H9 (cell line): ENCODE measurements around the gene CHGA. TPM values are rescaled to one million over a fixed set of nuclear protein-coding genes. Genes with fewer than 3 reads are reported as not detected.

Source experiments
- DNase-seq: peaks from one replicate; pipeline ENCODE4 v3.0.0-alpha.2; 2017
- H2AFZ ChIP-seq: one replicate; pipeline ENCODE4 v1.6.1; 2013; ENCODE audit warnings: mild to moderate bottlenecking, low read length, control low read depth, moderate library complexity
- H2AK5ac ChIP-seq: 2 replicates; pipeline ENCODE4 v1.6.1; 2013; ENCODE audit warnings: low read length, control low read depth, mixed read lengths; ENCODE audit not compliant: insufficient read length
- H2BK120ac ChIP-seq: one replicate; pipeline ENCODE4 v1.6.1; 2013; ENCODE audit warnings: low read depth, mild to moderate bottlenecking, low read length, control low read depth, inconsistent platforms; ENCODE audit not compliant: poor library complexity, severe bottlenecking
- H2BK12ac ChIP-seq: 2 replicates; pipeline ENCODE4 v1.6.1; 2013; ENCODE audit warnings: low read length, control low read depth, mixed read lengths, low read depth; ENCODE audit not compliant: insufficient read length
- H2BK15ac ChIP-seq: 2 replicates; pipeline ENCODE4 v1.6.1; 2013; ENCODE audit warnings: low read depth, low read length, control low read depth
- H2BK20ac ChIP-seq: one replicate; pipeline ENCODE4 v1.6.1; 2013; ENCODE audit warnings: low read depth, mild to moderate bottlenecking, low read length, control low read depth, inconsistent platforms; ENCODE audit not compliant: poor library complexity, severe bottlenecking
- H2BK5ac ChIP-seq: 2 replicates; pipeline ENCODE4 v1.6.1; 2013; ENCODE audit warnings: low read length, control low read depth, mixed read lengths; ENCODE audit not compliant: insufficient read length
- H3K14ac ChIP-seq: 2 replicates; pipeline ENCODE4 v1.6.1; 2013; ENCODE audit warnings: low read length, control low read depth; ENCODE audit not compliant: insufficient read depth
- H3K18ac ChIP-seq: 2 replicates; pipeline ENCODE4 v1.6.1; 2013; ENCODE audit warnings: low read depth, mild to moderate bottlenecking, mixed read lengths, low read length, control low read depth; ENCODE audit not compliant: insufficient read length
- H3K23ac ChIP-seq: 2 replicates; pipeline ENCODE4 v1.6.1; 2013; ENCODE audit warnings: low read length, control low read depth, mixed read lengths, low read depth; ENCODE audit not compliant: insufficient read length
- H3K23me2 ChIP-seq: 2 replicates; pipeline ENCODE4 v1.6.1; 2013; ENCODE audit warnings: low read depth, mild to moderate bottlenecking, mixed read lengths, low read length, control low read depth; ENCODE audit not compliant: insufficient read length, poor library complexity, severe bottlenecking
- H3K27ac ChIP-seq: 2 replicates; pipeline ENCODE4 v1.5.1; 2013; ENCODE audit warnings: low read length, control low read depth, mixed read lengths, low read depth; ENCODE audit not compliant: insufficient read length
- H3K27me3 ChIP-seq: 2 replicates; pipeline ENCODE4 v1.6.1; 2013; ENCODE audit warnings: low read length, control low read depth, inconsistent platforms; ENCODE audit not compliant: insufficient read depth
- H3K4ac ChIP-seq: 2 replicates; pipeline ENCODE4 v1.6.1; 2013; ENCODE audit warnings: low read depth, mild to moderate bottlenecking, control low read depth, inconsistent platforms, low read length, moderate library complexity
- H3K4me1 ChIP-seq: 2 replicates; pipeline ENCODE4 v1.6.1; 2013; ENCODE audit warnings: low read length, control low read depth, inconsistent platforms; ENCODE audit not compliant: insufficient read depth
- H3K4me2 ChIP-seq: 2 replicates; pipeline ENCODE4 v1.6.1; 2013; ENCODE audit warnings: low read length, control low read depth, mixed read lengths; ENCODE audit not compliant: insufficient read length, insufficient read depth
- H3K56ac ChIP-seq: 2 replicates; pipeline ENCODE4 v1.6.1; 2013; ENCODE audit warnings: low read depth, mild to moderate bottlenecking, mixed read lengths, low read length, control low read depth; ENCODE audit not compliant: insufficient read length
- H3K79me1 ChIP-seq: 2 replicates; pipeline ENCODE4 v1.6.1; 2013; ENCODE audit warnings: low read depth, mild to moderate bottlenecking, moderate library complexity, low read length, control low read depth, inconsistent platforms; ENCODE audit not compliant: insufficient read depth, poor library complexity, severe bottlenecking
- H3K79me2 ChIP-seq: 2 replicates; pipeline ENCODE4 v1.6.1; 2013; ENCODE audit warnings: low read length, control low read depth, inconsistent platforms; ENCODE audit not compliant: insufficient read depth
- H3K9ac ChIP-seq: 2 replicates; pipeline ENCODE4 v1.6.1; 2013; ENCODE audit warnings: low read length, control low read depth, mixed read lengths; ENCODE audit not compliant: insufficient read length; ENCODE audit errors: extremely low read depth
- H3K9me3 ChIP-seq: one replicate; pipeline ENCODE4 v1.6.1; 2013; ENCODE audit warnings: low read depth, low read length, inconsistent platforms; ENCODE audit not compliant: control insufficient read depth
- H3T11ph ChIP-seq: one replicate; pipeline ENCODE4 v1.6.1; 2013; ENCODE audit warnings: mild to moderate bottlenecking, low read length, control low read depth, inconsistent platforms
- H4K20me1 ChIP-seq: one replicate; pipeline ENCODE4 v1.6.1; 2013; ENCODE audit not compliant: control insufficient read depth, insufficient read length, insufficient read depth
- H4K5ac ChIP-seq: 2 replicates; pipeline ENCODE4 v1.6.1; 2013; ENCODE audit warnings: low read depth, mild to moderate bottlenecking, mixed read lengths, low read length, control low read depth; ENCODE audit not compliant: insufficient read length
- H4K8ac ChIP-seq: replicated peaks from 2 replicates; pipeline ENCODE4 v1.6.1; 2013; ENCODE audit warnings: low read length, control low read depth, mixed read lengths, low read depth; ENCODE audit not compliant: insufficient read length
- H4K91ac ChIP-seq: 2 replicates; pipeline ENCODE4 v1.6.1; 2013; ENCODE audit warnings: low read depth, mild to moderate bottlenecking, moderate library complexity, mixed read lengths, low read length, control low read depth; ENCODE audit not compliant: insufficient read length
- H3K27ac Mint-ChIP-seq, 3 experiments: 2 replicates in 2 of 3; 3 replicates in 1 of 3; pipeline ENCODE4 v1.8.0; 2020 to 2021; ENCODE audit warnings: mixed read lengths in 3 of 3, mild to moderate bottlenecking in 1 of 3, moderate library complexity in 1 of 3
- H3K27me3 Mint-ChIP-seq: 2 replicates; pipeline ENCODE4 v1.8.0; 2021; ENCODE audit warnings: low read depth, mild to moderate bottlenecking, moderate library complexity, mixed read lengths
- H3K36me3 Mint-ChIP-seq, 3 experiments: 2 replicates in 2 of 3; 3 replicates in 1 of 3; pipeline ENCODE4 v1.8.0; 2020 to 2021; ENCODE audit warnings: low read depth in 3 of 3, mixed read lengths in 3 of 3; ENCODE audit not compliant: insufficient read depth in 1 of 3
- H3K4me1 Mint-ChIP-seq, 2 experiments: 2 replicates each; pipeline ENCODE4 v1.8.0; 2020; ENCODE audit warnings: mixed read lengths in 2 of 2
- H3K4me3 Mint-ChIP-seq, 2 experiments: 2 replicates in 1 of 2; 3 replicates in 1 of 2; pipeline ENCODE4 v1.8.0; 2020 to 2021; ENCODE audit warnings: mild to moderate bottlenecking in 2 of 2, mixed read lengths in 2 of 2, moderate library complexity in 1 of 2
- H3K9me3 Mint-ChIP-seq, 2 experiments: 2 replicates in 1 of 2; 3 replicates in 1 of 2; pipeline ENCODE4 v1.8.0; 2020; ENCODE audit warnings: mild to moderate bottlenecking in 2 of 2, mixed read lengths in 2 of 2, moderate library complexity in 1 of 2
- CTCF ChIP-seq: fragments of 200-600 bp; sonication (generic); conservative IDR thresholded peaks from 3 replicates; pipeline ENCODE4 v1.8.0; 2021; ENCODE audit warnings: antibody characterized with exemption, mild to moderate bottlenecking
- WGBS: extraction: QIAGEN DNeasy Blood & Tissue Kit; methylation state at CpG from one replicate; pipeline ENCODE4 v1.1.7; 2013; ENCODE audit warnings: missing lambda C conversion rate, low lambda C conversion rate, mixed read lengths; ENCODE audit not compliant: insufficient read length; ENCODE audit errors: extremely low coverage; 5-methylcytosine and 5-hydroxymethylcytosine counted together
- total RNA-seq: library from RNA; stranded (reverse); gene quantifications from 2 replicates; pipeline ENCODE4 v1.2.1, GENCODE V29; 2021

The CHGA gene
- total RNA-seq, 1 experiment from 2014 or later, result 6.7 TPM

GRCh38 chr14:92897922-92898565 lies 24.9 kb upstream of the CHGA start:
- Mint-ChIP-seq H3K36me3 (no peaks in the 10 kb centered on the region), H3K4me1 (peaks cover 8 to 12% of the 10 kb centered on the region in 2 experiments), H3K27me3 (peaks cover 22% of the 10 kb centered on the region), H3K9me3 (no peaks in the 10 kb centered on the region), H3K27ac (no peak overlapping the region), H3K4me3 (no peak overlapping the region)
- H4K8ac ChIP-seq, result no peak overlapping the region
- H3K56ac ChIP-seq, result no peak overlapping the region
- no peak overlapping the region for H3T11ph ChIP-seq
- H3K27ac ChIP-seq, result no peak overlapping the region
- H3K4me1 ChIP-seq, result no peaks in the 10 kb centered on the region
- H3K9me3 ChIP-seq, result no peaks in the 10 kb centered on the region
- H2AFZ ChIP-seq, result no peak overlapping the region
- H3K27me3 ChIP-seq, result peaks cover 4% of the 10 kb centered on the region; the same call in 1 of the 2 replicates
- no peak overlapping the region for H3K4me2 ChIP-seq
- H4K5ac ChIP-seq, result no peak overlapping the region
- no peak overlapping the region for H2BK5ac ChIP-seq
- no peaks in the 10 kb centered on the region for H3K23me2 ChIP-seq
- DNase-seq, result no peak
- no peak for TF ChIP-seq CTCF
- no peak overlapping the region for H3K23ac ChIP-seq
- H4K91ac ChIP-seq, result no peak overlapping the region
- no peak overlapping the region for H2AK5ac ChIP-seq
- H3K4ac ChIP-seq, result no peak overlapping the region
- no CpG with 5 or more reads among the region's 5 CpGs for WGBS
- no peaks in the 10 kb centered on the region for H3K79me1 ChIP-seq
- no peak overlapping the region for H3K9ac ChIP-seq
- no peak overlapping the region for H2BK12ac ChIP-seq
- H4K20me1 ChIP-seq, result no peaks in the 10 kb centered on the region
- no peak overlapping the region for H3K14ac ChIP-seq
- no peak overlapping the region for H2BK15ac ChIP-seq
- no peak overlapping the region for H3K18ac ChIP-seq
- H2BK20ac ChIP-seq, result no peak overlapping the region
- no peaks in the 10 kb centered on the region for H3K79me2 ChIP-seq
- no peak overlapping the region for H2BK120ac ChIP-seq
